WERI-Rb-1 (cell line): ENCODE data around the gene BMPR2.

Experiments used
- DNase-seq: peaks from one replicate; pipeline ENCODE4 v3.0.0-alpha.2; 2020
- H3K27ac ChIP-seq: fragments of 250-450 bp; sonication (Bioruptor Pico); 2 replicates; pipeline ENCODE4 v1.5.1; 2020; ENCODE audit warnings: mild to moderate bottlenecking, moderate library complexity
- H3K27me3 ChIP-seq: fragments of 250-450 bp; sonication (Bioruptor Pico); 2 replicates; pipeline ENCODE4 v1.5.1; 2021; ENCODE audit warnings: mild to moderate bottlenecking, low read depth, moderate library complexity; ENCODE audit not compliant: insufficient read depth, severe bottlenecking
- H3K36me3 ChIP-seq: fragments of 250-450 bp; sonication (Bioruptor Pico); 2 replicates; pipeline ENCODE4 v1.5.1; 2020; ENCODE audit warnings: mild to moderate bottlenecking, moderate library complexity
- H3K4me3 ChIP-seq: 2 replicates; pipeline ENCODE4 v1.5.1; 2011; ENCODE audit warnings: low read depth, mild to moderate bottlenecking, control low read depth, low read length
- H3K9me3 ChIP-seq: fragments of 250-450 bp; sonication (Bioruptor Pico); 2 replicates; pipeline ENCODE4 v1.5.1; 2021; ENCODE audit warnings: mild to moderate bottlenecking, moderate library complexity; ENCODE audit not compliant: severe bottlenecking
- TF ChIP-seq, protein P1 (sequence below): IDR thresholded peaks from 2 replicates; pipeline ENCODE4 v1.5.1; 2011; ENCODE audit warnings: low read depth, mild to moderate bottlenecking, control low read depth, inconsistent platforms, low read length

Gene BMPR2

GRCh38 chr2:202418027-202418426, 41.9 kb downstream of the BMPR2 start:
- Histone ChIP-seq H3K4me3 (no peak overlapping the region), H3K27ac (no peak overlapping the region), H3K9me3 (no peaks in the 10 kb centered on the region), H3K27me3 (no peaks in the 10 kb centered on the region), H3K36me3 (no peaks in the 10 kb centered on the region)
- TF ChIP-seq, protein P1, sequence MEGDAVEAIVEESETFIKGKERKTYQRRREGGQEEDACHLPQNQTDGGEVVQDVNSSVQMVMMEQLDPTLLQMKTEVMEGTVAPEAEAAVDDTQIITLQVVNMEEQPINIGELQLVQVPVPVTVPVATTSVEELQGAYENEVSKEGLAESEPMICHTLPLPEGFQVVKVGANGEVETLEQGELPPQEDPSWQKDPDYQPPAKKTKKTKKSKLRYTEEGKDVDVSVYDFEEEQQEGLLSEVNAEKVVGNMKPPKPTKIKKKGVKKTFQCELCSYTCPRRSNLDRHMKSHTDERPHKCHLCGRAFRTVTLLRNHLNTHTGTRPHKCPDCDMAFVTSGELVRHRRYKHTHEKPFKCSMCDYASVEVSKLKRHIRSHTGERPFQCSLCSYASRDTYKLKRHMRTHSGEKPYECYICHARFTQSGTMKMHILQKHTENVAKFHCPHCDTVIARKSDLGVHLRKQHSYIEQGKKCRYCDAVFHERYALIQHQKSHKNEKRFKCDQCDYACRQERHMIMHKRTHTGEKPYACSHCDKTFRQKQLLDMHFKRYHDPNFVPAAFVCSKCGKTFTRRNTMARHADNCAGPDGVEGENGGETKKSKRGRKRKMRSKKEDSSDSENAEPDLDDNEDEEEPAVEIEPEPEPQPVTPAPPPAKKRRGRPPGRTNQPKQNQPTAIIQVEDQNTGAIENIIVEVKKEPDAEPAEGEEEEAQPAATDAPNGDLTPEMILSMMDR, result no peak
- DNase-seq, result no peak

DNA sequence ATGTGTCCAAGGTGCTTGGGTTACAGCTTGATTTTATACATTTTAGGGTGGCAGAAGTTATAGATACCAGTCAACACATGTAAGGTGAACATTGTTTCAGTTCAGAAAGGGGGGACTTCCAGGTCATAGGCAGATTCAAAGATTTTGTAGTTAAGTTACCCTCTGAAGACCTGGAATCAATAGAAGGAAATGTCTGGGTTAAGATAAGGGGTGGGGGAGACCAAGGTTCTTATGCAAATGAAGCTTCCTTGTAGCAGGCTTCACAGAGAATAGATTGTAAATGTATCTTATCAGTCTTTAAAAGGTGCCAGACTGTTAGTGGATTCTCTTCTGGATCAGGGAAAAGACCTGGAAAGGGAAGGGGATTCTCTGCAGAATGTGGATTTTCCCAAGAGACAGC, 42.4 kb downstream of the BMPR2 start:
- H3K27me3 ChIP-seq, result no peaks in the 10 kb centered on the region
- DNase-seq, result no peak
- H3K4me3 ChIP-seq, result no peak overlapping the region
- no peaks in the 10 kb centered on the region for H3K9me3 ChIP-seq
- no peaks in the 10 kb centered on the region for H3K36me3 ChIP-seq
- TF ChIP-seq, protein P1, result no peak
- no peak overlapping the region for H3K27ac ChIP-seq

- Histone ChIP-seq H3K9me3 (no peaks in the 10 kb centered on the region), H3K27me3 (no peaks in the 10 kb centered on the region), H3K36me3 (no peaks in the 10 kb centered on the region), H3K27ac (no peak overlapping the region), H3K4me3 (no peak overlapping the region)
- no peak for DNase-seq
- TF ChIP-seq, protein P1, result no peak
Observed at GRCh38 chr2:202423139-202423538, 47.0 kb downstream of the BMPR2 start.

- no peak overlapping the region for H3K27ac ChIP-seq
- DNase-seq, result no peak
- no peak overlapping the region for H3K4me3 ChIP-seq
- H3K9me3 ChIP-seq, result peaks cover 3% of the 10 kb centered on the region
- no peaks in the 10 kb centered on the region for H3K36me3 ChIP-seq
- TF ChIP-seq, protein P1, result no peak
- H3K27me3 ChIP-seq, result no peaks in the 10 kb centered on the region
Observed at GRCh38 chr2:202425036-202425435, 48.9 kb downstream of the BMPR2 start.

DNA sequence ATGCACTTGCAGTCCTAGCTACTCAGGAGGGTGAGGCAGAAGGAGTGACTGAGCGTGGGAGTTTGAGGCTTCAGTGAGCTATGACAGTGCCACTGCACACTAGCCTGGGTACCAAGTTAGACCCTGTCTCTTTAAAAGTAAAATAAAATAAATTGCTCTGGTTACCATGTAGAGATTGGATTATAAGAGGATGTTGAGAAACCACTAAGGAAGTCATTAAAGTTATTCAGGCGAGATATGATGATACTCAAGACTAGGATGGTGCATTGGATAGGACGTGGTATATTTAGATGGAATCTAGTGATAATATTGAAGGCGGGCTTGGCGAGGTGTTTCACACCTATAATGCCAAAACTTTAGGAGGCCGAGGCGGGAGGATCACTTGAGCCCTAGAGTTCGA, 50.6 kb downstream of the BMPR2 start:
- no peak for DNase-seq
- H3K36me3 ChIP-seq, result no peaks in the 10 kb centered on the region
- peaks cover 3% of the 10 kb centered on the region for H3K9me3 ChIP-seq
- no peaks in the 10 kb centered on the region for H3K27me3 ChIP-seq
- no peak overlapping the region for H3K27ac ChIP-seq
- no peak overlapping the region for H3K4me3 ChIP-seq
- TF ChIP-seq, protein P1, result no peak

DNA sequence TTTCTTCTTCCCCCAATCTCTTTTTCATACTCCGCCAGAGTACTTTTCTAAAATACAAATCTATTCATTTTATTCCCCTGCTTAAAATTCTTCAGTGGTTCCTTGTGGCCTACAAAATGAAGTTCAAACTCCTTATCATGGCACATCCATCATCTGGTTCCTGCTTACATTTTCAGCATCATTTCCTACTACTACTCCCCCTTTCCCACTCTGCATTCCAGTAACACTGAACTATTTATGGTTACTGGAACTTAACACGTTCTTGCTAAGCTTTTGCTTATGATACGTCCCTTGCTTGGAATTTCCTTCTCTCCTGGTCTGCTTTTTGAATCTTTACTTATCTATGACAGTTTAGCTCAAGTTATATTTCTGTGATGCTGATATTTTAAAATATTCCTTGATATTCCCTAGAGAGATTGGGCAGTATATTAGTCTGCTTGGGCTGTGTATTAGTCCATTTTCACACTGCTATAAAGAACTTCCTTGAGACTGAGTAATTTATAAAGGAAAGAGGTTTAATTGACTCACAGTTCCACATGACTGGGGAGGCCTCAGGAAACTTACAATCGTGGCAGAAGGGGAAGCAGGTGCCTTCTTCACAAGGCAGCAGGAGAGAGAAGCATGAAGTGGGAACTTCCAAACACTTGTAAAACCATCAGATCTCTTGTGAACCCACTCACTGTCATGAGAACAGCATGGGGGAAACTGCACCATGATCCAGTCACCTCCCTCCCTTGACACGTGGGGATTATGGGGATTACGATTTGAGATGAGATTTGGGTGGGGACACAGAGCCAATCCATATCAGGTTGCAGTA, 53.2 kb downstream of the BMPR2 start:
- H3K36me3 ChIP-seq, result no peaks in the 10 kb centered on the region
- no peak overlapping the region for H3K4me3 ChIP-seq
- peak; percentile 39 for DNase-seq
- H3K27ac ChIP-seq, result no peak overlapping the region
- no peaks in the 10 kb centered on the region for H3K27me3 ChIP-seq
- peaks cover 3% of the 10 kb centered on the region for H3K9me3 ChIP-seq
- TF ChIP-seq, protein P1, result no peak
